Upper lobe of left lung (tissue), 6 donors: ENCODE data around the gene SCG5. TPM values are rescaled to one million over a fixed set of nuclear protein-coding genes. Genes with fewer than 3 reads are reported as not detected.

Experiments
- ATAC-seq, 2 donors: fragments of 200-7000 bp; cut with Tn5 transposase; one replicate each; pipeline ENCODE4 v1.9.1; 2022; ENCODE audit warnings: mild to moderate bottlenecking in 2 of 2, moderate library complexity in 2 of 2; ENCODE audit not compliant: low FRiP score in 2 of 2
- DNase-seq, 2 donors: peaks; one replicate each; pipeline ENCODE4 v3.0.0-alpha.2; 2019 to 2020
- H3K27ac ChIP-seq, 4 donors: fragments of 200-600 bp; sonication (generic); one replicate each; pipeline ENCODE4 v1.5.1; 2016 to 2019
- H3K27me3 ChIP-seq, 4 donors: fragments of 200-600 bp; sonication (generic); one replicate each; pipeline ENCODE4 v1.5.1; 2017 to 2019
- H3K36me3 ChIP-seq, 4 donors: fragments of 200-600 bp; sonication (generic); one replicate each; pipeline ENCODE4 v1.5.1; 2016 to 2019
- H3K4me1 ChIP-seq, 4 donors: fragments of 200-600 bp; sonication (generic); one replicate each; pipeline ENCODE4 v1.5.1; 2018 to 2019
- H3K4me3 ChIP-seq, 4 donors: fragments of 200-600 bp; sonication (generic); one replicate each; pipeline ENCODE4 v1.5.1; 2017 to 2019; ENCODE audit warnings: mild to moderate bottlenecking in 2 of 4, moderate library complexity in 1 of 4
- H3K9me3 ChIP-seq, 4 donors: fragments of 200-600 bp; sonication (generic); one replicate each; pipeline ENCODE4 v1.5.1; 2018 to 2019
- EP300 ChIP-seq, 4 donors: sonication (generic); formaldehyde crosslinking; IDR thresholded peaks; one replicate each; pipeline ENCODE4 v1.5.1; 2017; ENCODE audit warnings: antibody characterized with exemption in 4 of 4, control low read depth in 2 of 4
- POLR2A ChIP-seq, 4 donors: fragments of 450-650 bp; IDR thresholded peaks; one replicate each; pipeline ENCODE4 v1.5.1; 2016 to 2017; ENCODE audit warnings: antibody characterized with exemption in 4 of 4, mild to moderate bottlenecking in 2 of 4
- POLR2AphosphoS5 ChIP-seq, 2 donors: sonication (generic); formaldehyde crosslinking; IDR thresholded peaks; one replicate each; pipeline ENCODE4 v1.5.1; 2017; ENCODE audit warnings: antibody characterized with exemption in 2 of 2
- WGBS, 2 donors: methylation state at CpG; one replicate each; pipeline ENCODE4 v1.1.5; 2017 to 2018; 5-methylcytosine and 5-hydroxymethylcytosine counted together
- small RNA-seq, 4 donors: library from RNA; depleted of rRNA; stranded (forward); fragments of <200 nt; gene quantifications; one replicate each; pipeline ENCODE3, GENCODE V24; 2016
- total RNA-seq, 6 donors: library from RNA; depleted of rRNA in 4 of 6; stranded (reverse); fragments of >200 nt in 4 of 6; gene quantifications; one replicate each; pipeline versions ENCODE4 v1.1.0 to v1.2.1, GENCODE V29; 2016 to 2021
- TF ChIP-seq, protein P1 (sequence below), 6 experiments: fragments of 450-650 bp in 4 of 6; fragments of 200-600 bp in 2 of 6; sonication (generic) in 2 of 6; IDR thresholded peaks; one replicate each; pipeline ENCODE4 v1.5.1; 2016 to 2019; ENCODE audit warnings: antibody characterized with exemption in 6 of 6
- donor health status: DM: no; HTN: no; CAD: no; lungs with moderate emphysema.
- donor health status: DM: no; HTN: yes; CAD: no; lungs with severe emphysema.

Gene SCG5
- total RNA-seq, 6 donors from 2014 or later, result 0.61 to 1.7 (median 0.97) TPM; not detected in 3

DNA sequence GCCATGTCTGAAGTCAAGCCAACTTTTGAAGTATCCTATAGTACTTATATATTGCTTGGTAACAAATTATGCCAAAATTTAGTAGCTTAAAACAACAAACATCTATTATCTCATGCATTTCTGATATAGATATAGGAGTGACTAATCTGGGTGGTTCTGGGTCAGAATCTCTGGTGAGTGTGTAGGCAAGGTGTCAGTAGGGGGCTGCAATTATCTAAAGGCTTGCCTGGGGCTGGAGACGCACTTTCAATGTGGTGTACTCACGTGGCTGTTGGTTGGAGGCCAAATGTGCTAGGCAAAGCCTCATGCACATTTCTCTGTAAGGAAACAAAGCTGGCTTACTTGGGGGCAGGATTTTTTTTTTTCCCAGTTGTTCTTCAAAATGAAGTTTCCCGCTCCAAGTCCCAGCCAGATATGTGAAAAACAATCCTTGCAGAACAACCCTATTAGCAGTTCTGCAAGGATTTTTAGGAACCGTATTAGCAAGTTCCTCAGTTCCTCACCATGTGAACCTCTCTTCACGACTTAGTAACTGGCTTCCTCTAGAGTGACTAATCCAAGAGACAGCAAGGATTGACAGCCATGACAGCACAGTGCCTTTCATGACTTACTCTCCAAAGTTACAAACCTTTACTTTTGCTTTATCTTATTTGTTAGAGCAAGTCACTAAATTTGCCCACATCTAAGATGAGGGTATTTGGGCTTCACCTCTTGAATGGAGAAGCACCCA is 102.1 kb downstream of the SCG5 start:
- Histone ChIP-seq H3K27ac (no peak overlapping the region), H3K36me3 (no peaks in the 10 kb centered on the region), H3K27me3 (no peaks in the 10 kb centered on the region), H3K9me3 (peaks cover 0 to 6% (median 0%) of the 10 kb centered on the region in 4 donors), H3K4me3 (no peak overlapping the region), H3K4me1 (no peaks in the 10 kb centered on the region)
- WGBS, 2 donors, result 67 to 71% methylated on average over 4 of the region's 5 CpGs
- no peak for TF ChIP-seq EP300 (IDR thresholded peaks at IDR 0.05)
- TF ChIP-seq POLR2AphosphoS5 (IDR thresholded peaks at IDR 0.05), result no peak
- no peak for TF ChIP-seq POLR2A (IDR thresholded peaks at IDR 0.05)
- TF ChIP-seq, protein P1, sequence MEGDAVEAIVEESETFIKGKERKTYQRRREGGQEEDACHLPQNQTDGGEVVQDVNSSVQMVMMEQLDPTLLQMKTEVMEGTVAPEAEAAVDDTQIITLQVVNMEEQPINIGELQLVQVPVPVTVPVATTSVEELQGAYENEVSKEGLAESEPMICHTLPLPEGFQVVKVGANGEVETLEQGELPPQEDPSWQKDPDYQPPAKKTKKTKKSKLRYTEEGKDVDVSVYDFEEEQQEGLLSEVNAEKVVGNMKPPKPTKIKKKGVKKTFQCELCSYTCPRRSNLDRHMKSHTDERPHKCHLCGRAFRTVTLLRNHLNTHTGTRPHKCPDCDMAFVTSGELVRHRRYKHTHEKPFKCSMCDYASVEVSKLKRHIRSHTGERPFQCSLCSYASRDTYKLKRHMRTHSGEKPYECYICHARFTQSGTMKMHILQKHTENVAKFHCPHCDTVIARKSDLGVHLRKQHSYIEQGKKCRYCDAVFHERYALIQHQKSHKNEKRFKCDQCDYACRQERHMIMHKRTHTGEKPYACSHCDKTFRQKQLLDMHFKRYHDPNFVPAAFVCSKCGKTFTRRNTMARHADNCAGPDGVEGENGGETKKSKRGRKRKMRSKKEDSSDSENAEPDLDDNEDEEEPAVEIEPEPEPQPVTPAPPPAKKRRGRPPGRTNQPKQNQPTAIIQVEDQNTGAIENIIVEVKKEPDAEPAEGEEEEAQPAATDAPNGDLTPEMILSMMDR (IDR thresholded peaks at IDR 0.05), result no peak
- no peak for DNase-seq
- ATAC-seq, result no peak

DNA sequence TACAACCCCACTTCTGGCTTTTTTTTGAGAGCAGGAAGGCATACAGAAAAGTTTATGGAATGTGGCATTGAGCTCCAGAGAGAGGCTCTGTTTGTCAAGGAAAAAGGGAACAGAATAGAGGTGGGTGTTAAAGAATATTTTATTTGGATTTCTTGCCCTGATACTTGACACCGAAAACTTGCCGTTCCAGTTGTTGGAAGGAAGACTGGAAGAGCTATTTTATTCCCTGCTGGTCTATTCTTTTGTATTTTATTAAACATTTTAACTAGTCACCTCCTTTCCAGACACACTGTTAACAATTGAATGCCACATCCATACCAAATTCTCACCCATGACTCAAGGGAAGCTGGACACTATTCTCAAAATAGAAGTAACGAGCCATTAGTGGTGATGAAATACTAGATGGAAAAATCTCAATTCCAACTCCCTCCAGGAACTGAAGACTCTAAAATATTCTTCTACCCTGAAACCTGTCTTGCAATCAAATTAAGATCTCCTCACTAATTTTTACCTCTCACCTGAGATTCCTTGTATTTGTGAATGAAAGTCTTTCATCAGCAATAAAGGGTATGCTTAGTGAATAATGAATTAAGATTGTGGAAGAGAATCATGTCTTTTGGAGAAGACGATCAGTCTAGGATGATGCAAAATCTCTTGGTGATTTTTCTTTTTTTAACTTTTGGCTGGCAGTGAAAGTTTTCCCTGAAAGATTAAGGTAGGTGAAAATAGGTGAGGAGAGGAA is 104.8 kb downstream of the SCG5 start:
- TF ChIP-seq EP300 (IDR thresholded peaks at IDR 0.05) (no peak), POLR2AphosphoS5 (IDR thresholded peaks at IDR 0.05) (no peak), POLR2A (IDR thresholded peaks at IDR 0.05) (no peak)
- TF ChIP-seq, protein P1 (IDR thresholded peaks at IDR 0.05), result no peak
- ATAC-seq (no peak), DNase-seq (no peak)
- Histone ChIP-seq H3K27me3 (no peaks in the 10 kb centered on the region), H3K27ac (no peak overlapping the region), H3K36me3 (no peaks in the 10 kb centered on the region), H3K4me1 (no peaks in the 10 kb centered on the region), H3K4me3 (no peak overlapping the region), H3K9me3 (peaks cover 0 to 3% (median 0%) of the 10 kb centered on the region in 4 donors)
- 73 to 80% methylated on average over 4 of the region's 4 CpGs for WGBS, 2 donors

Small RNA genes within 50 kb of the gene (small RNA-seq; reads per million reads assigned to genes)
- 0 reads per million in 4 donors for gene RN7SL286P

Other genes starting within 250 kb of the SCG5 start
- gene GOLGA8K, start 238.4 kb upstream of the SCG5 start, total RNA-seq, result 1 to 10 TPM in 3 of 6 donors, under 1 TPM in 1, not detected in 2; 0.89 to 8.4 (median 1.9) TPM
- 1 to 10 TPM in 2 of 6 donors, under 1 TPM in 1, not detected in 3; 0.81 to 2.7 (median 1.0) TPM for gene GOLGA8O, start 186.1 kb upstream of the SCG5 start, total RNA-seq
- 10 to 100 TPM in 4 of 6 donors, 1 to 10 TPM in 2; 5.9 to 58.7 (median 14.6) TPM for gene GOLGA8N, start 48.3 kb upstream of the SCG5 start, total RNA-seq
- gene ARHGAP11A, start 26.2 kb upstream of the SCG5 start, total RNA-seq, result 1 to 10 TPM; 2.1 to 4.8 (median 3.9) TPM
- 1 to 10 TPM in 2 of 6 donors, under 1 TPM in 2, not detected in 2; under 0.01 to 3.9 (median 0.97) TPM for gene GREM1, start 76.3 kb downstream of the SCG5 start, total RNA-seq